IPS-20b (cell line): ENCODE measurements around the gene GAS2L1.

Experiments
- H3K27ac ChIP-seq: one replicate; pipeline ENCODE4 v1.5.1; 2013; ENCODE audit warnings: low read length
- H3K27me3 ChIP-seq: 2 replicates; pipeline ENCODE4 v1.6.1; 2013; ENCODE audit warnings: mild to moderate bottlenecking, low read length, inconsistent platforms; ENCODE audit not compliant: insufficient read depth
- H3K36me3 ChIP-seq: 2 replicates; pipeline ENCODE4 v1.6.1; 2013; ENCODE audit warnings: low read depth, mild to moderate bottlenecking, inconsistent platforms, low read length, moderate library complexity; ENCODE audit not compliant: insufficient read depth
- H3K4me1 ChIP-seq: 2 replicates; pipeline ENCODE4 v1.6.1; 2013; ENCODE audit warnings: mild to moderate bottlenecking, control low read depth, inconsistent platforms, low read length, moderate library complexity; ENCODE audit not compliant: insufficient read depth
- H3K4me3 ChIP-seq: 2 replicates; pipeline ENCODE4 v1.5.1; 2013; ENCODE audit warnings: mild to moderate bottlenecking, low read length, inconsistent platforms
- H3K9ac ChIP-seq: 2 replicates; pipeline ENCODE4 v1.6.1; 2013; ENCODE audit warnings: low read depth, mild to moderate bottlenecking, inconsistent platforms, low read length, moderate library complexity
- H3K9me3 ChIP-seq: 2 replicates; pipeline ENCODE4 v1.6.1; 2013; ENCODE audit warnings: mild to moderate bottlenecking, low read depth, low read length, inconsistent platforms; ENCODE audit not compliant: insufficient read depth

The GAS2L1 gene

GRCh38 chr22:29284196-29284595 lies 22.3 kb upstream of the GAS2L1 start:
- H3K9me3 ChIP-seq, result no peaks in the 10 kb centered on the region
- no peaks in the 10 kb centered on the region for H3K4me1 ChIP-seq
- peaks cover 97% of the 10 kb centered on the region for H3K36me3 ChIP-seq
- H3K9ac ChIP-seq, result no peak overlapping the region
- H3K27ac ChIP-seq, result no peak overlapping the region
- H3K4me3 ChIP-seq, result no peak overlapping the region
- H3K27me3 ChIP-seq, result no peaks in the 10 kb centered on the region

- peaks cover 100% of the 10 kb centered on the region for H3K36me3 ChIP-seq
- H3K9ac ChIP-seq, result no peak overlapping the region
- H3K4me3 ChIP-seq, result no peak overlapping the region
- no peaks in the 10 kb centered on the region for H3K27me3 ChIP-seq
- H3K9me3 ChIP-seq, result no peaks in the 10 kb centered on the region
- H3K27ac ChIP-seq, result no peak overlapping the region
- no peaks in the 10 kb centered on the region for H3K4me1 ChIP-seq
These were observed 17.6 kb upstream of the GAS2L1 start for GRCh38 chr22:29288837-29289236.

GRCh38 chr22:29290061-29290460 lies 16.4 kb upstream of the GAS2L1 start:
- no peaks in the 10 kb centered on the region for H3K4me1 ChIP-seq
- H3K27me3 ChIP-seq, result no peaks in the 10 kb centered on the region
- H3K9me3 ChIP-seq, result no peaks in the 10 kb centered on the region
- H3K4me3 ChIP-seq, result no peak overlapping the region
- no peak overlapping the region for H3K9ac ChIP-seq
- peaks cover 100% of the 10 kb centered on the region for H3K36me3 ChIP-seq
- H3K27ac ChIP-seq, result no peak overlapping the region

DNA sequence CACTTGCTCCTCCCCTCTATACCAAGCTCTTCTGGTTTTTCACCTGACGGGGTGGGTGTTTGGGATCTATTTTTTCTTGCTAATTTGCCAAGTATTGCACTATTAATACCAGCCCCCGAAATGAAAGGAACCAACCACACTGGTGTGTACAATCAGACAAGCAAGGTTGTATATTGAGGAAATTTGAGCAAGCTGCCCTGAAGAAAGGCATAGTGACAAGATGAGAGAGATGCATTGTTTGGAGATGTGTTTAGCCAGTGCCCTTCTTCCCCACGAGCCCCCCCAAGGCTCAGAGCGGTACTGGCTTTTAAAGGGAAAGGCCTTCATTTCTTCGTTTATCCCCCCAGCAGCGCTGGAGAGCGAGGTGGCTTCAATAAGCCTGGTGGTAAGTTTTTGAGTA lies 15.2 kb upstream of the GAS2L1 start:
- no peak overlapping the region for H3K4me3 ChIP-seq
- peaks cover 100% of the 10 kb centered on the region for H3K36me3 ChIP-seq
- no peaks in the 10 kb centered on the region for H3K27me3 ChIP-seq
- no peaks in the 10 kb centered on the region for H3K4me1 ChIP-seq
- no peak overlapping the region for H3K9ac ChIP-seq
- no peaks in the 10 kb centered on the region for H3K9me3 ChIP-seq
- H3K27ac ChIP-seq, result no peak overlapping the region

DNA sequence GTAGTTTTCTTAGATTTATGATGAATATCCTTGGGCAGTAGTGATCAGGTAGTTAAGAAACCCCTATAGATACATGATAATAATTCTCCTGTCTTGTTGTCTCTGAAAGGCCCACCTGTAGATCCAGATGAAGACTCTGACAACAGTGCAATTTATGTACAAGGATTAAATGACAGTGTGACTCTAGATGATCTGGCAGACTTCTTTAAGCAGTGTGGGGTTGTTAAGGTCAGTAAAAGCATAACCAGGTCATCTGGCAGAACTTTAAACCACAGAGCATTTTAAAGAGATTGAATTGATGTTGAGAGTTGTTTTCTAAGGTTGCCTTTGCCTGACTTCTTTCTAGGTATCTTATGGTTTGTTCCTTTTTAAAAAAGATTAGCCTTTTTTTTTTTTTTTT lies 14.1 kb upstream of the GAS2L1 start:
- Histone ChIP-seq H3K9me3 (no peaks in the 10 kb centered on the region), H3K27ac (no peak overlapping the region), H3K27me3 (no peaks in the 10 kb centered on the region), H3K4me1 (no peaks in the 10 kb centered on the region), H3K36me3 (peaks cover 100% of the 10 kb centered on the region), H3K9ac (no peak overlapping the region), H3K4me3 (no peak overlapping the region)

GRCh38 chr22:29298641-29299040 lies 7.8 kb upstream of the GAS2L1 start:
- peaks cover 74% of the 10 kb centered on the region for H3K36me3 ChIP-seq

GRCh38 chr22:29299136-29299900 lies 7.1 kb upstream of the GAS2L1 start:
- Histone ChIP-seq H3K27me3 (no peaks in the 10 kb centered on the region), H3K36me3 (peaks cover 67% of the 10 kb centered on the region), H3K4me3 (no peak overlapping the region), H3K9me3 (no peaks in the 10 kb centered on the region), H3K9ac (no peak overlapping the region), H3K4me1 (no peaks in the 10 kb centered on the region), H3K27ac (no peak overlapping the region)

More at GRCh38 chr22:29298641-29299040, 7.8 kb upstream of the GAS2L1 start:
- H3K9me3 ChIP-seq, result no peaks in the 10 kb centered on the region
- no peaks in the 10 kb centered on the region for H3K27me3 ChIP-seq
- H3K27ac ChIP-seq, result no peak overlapping the region
- H3K9ac ChIP-seq, result no peak overlapping the region
- H3K4me1 ChIP-seq, result no peaks in the 10 kb centered on the region
- H3K4me3 ChIP-seq, result no peak overlapping the region

- Histone ChIP-seq H3K4me1 (no peaks in the 10 kb centered on the region), H3K9me3 (no peaks in the 10 kb centered on the region), H3K4me3 (no peak overlapping the region), H3K36me3 (peaks cover 56% of the 10 kb centered on the region), H3K27me3 (no peaks in the 10 kb centered on the region), H3K9ac (no peak overlapping the region), H3K27ac (no peak overlapping the region)
These were observed 6.0 kb upstream of the GAS2L1 start for GRCh38 chr22:29300467-29300806.

DNA sequence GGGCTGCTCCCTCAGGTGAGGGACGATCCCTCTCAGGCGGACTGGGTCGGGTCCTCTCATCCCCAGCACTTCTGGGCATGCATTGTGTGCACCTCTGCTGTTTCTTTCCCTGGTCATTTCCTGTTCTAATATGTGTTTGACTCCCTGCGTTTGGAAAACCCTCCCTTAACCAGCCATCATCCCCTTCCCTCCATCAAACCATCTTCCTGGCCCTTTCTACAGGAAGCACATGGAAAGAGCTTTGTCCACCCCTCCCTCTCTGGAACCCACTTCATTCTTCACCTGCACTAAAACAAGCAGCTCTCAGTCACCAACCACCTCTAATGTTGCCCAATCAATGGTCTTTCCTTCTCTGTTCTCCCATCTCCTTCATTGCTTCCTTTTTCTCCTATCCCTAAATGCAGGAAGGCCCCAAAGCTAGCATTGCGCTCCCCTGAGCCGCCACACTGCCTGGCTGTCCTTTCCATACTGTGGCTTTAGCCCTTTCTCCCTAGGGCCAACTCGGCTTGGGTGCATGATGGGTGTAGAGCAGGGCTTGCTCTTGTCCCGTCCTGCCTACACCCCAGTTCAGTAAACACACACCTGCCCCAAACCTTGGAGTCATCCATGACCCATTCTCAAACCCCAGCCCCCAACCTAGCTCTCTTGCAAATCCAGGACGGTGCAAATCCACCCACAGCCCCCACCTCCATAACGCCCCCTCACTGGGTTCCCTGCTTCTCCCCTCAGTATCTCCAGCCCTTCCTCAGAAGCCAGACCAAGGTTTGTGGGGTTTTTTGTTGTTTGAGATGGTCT lies 5.4 kb upstream of the GAS2L1 start:
- Histone ChIP-seq H3K4me3 (no peak overlapping the region), H3K27me3 (no peaks in the 10 kb centered on the region), H3K4me1 (no peaks in the 10 kb centered on the region), H3K9me3 (no peaks in the 10 kb centered on the region), H3K9ac (no peak overlapping the region), H3K27ac (no peak overlapping the region), H3K36me3 (peaks cover 50% of the 10 kb centered on the region)

DNA sequence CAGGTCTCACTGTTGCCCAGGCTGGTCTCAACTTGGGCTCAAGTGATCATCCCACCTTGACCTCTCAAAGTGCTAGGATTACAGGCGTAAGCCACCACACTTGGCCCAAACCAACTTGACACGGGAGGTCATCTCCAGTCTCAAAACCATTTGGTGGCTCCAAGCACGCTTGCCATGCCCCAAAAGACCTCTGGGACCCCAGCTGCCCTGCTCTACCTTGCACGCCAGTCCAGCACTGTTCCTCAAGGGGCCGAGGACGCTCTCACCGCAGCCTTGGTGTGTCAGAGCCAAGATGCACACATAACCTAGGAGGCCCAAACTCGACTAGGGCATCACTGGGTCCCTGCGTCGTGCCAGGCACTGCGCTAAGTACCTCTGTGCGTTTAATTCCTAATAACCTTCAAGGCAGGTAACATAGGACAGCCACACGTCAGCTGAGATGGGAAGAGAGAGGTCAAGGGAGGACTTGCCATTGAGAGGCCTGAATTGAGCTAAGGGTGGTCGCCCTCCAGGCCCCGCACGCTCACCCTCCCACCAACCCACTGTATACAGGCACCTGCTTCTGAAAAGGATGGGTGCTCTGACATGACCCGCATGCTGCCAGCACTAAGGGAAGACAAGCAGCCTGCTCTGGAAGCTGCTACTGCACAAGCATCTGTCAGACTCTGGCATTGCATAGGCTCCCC lies 4.6 kb upstream of the GAS2L1 start:
- no peak overlapping the region for H3K27ac ChIP-seq
- H3K36me3 ChIP-seq, result peaks cover 42% of the 10 kb centered on the region
- no peak overlapping the region for H3K4me3 ChIP-seq
- no peak overlapping the region for H3K9ac ChIP-seq
- H3K27me3 ChIP-seq, result no peaks in the 10 kb centered on the region
- H3K9me3 ChIP-seq, result no peaks in the 10 kb centered on the region
- H3K4me1 ChIP-seq, result no peaks in the 10 kb centered on the region

DNA sequence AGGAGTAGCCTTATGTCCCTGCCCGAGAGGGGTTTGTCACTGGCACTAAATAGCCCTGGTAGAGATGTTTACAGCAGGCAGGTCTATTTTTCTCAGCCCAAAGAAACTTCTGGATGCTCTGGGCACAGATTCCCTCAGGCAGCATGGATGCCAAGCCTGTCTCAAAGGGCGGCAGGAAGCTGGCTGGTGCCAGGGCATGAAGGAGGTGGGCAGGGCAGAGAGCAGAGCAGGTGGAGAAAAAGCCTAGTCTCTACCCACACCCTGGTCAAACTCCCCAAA lies 4.1 kb upstream of the GAS2L1 start:
- H3K9me3 ChIP-seq, result no peaks in the 10 kb centered on the region
- H3K9ac ChIP-seq, result no peak overlapping the region
- no peaks in the 10 kb centered on the region; the same call in 1 of the 2 replicates for H3K4me1 ChIP-seq
- H3K4me3 ChIP-seq, result no peak overlapping the region
- H3K27ac ChIP-seq, result no peak overlapping the region
- peaks cover 37% of the 10 kb centered on the region for H3K36me3 ChIP-seq
- peaks cover 2% of the 10 kb centered on the region; the same call in 1 of the 2 replicates for H3K27me3 ChIP-seq
